Muscle layer of colon (tissue), 2 donors: ENCODE results near the gene POU6F2.

Experiments used
- H3K27ac ChIP-seq: one replicate; pipeline ENCODE4 v1.7.0; 2013; ENCODE audit warnings: low read depth, mild to moderate bottlenecking, low read length, moderate library complexity
- H3K27me3 ChIP-seq, 2 donors: one replicate each; pipeline ENCODE4 v1.7.0; 2013; ENCODE audit warnings: low read length in 2 of 2, mild to moderate bottlenecking in 2 of 2; ENCODE audit not compliant: insufficient read depth in 2 of 2, control insufficient read depth in 1 of 2
- H3K36me3 ChIP-seq: one replicate; pipeline ENCODE4 v1.7.0; 2013; ENCODE audit warnings: mild to moderate bottlenecking, low read length; ENCODE audit not compliant: insufficient read depth
- H3K4me1 ChIP-seq: one replicate; pipeline ENCODE4 v1.7.0; 2013; ENCODE audit warnings: mild to moderate bottlenecking, low read length; ENCODE audit not compliant: insufficient read depth
- H3K4me3 ChIP-seq, 2 donors: one replicate each; pipeline ENCODE4 v1.7.0; 2013; ENCODE audit warnings: low read length in 2 of 2, low read depth in 1 of 2, mild to moderate bottlenecking in 1 of 2, moderate library complexity in 1 of 2
- H3K9ac ChIP-seq: one replicate; pipeline ENCODE4 v1.7.0; 2013; ENCODE audit warnings: low read length
- H3K9me3 ChIP-seq: one replicate; pipeline ENCODE4 v1.7.0; 2013; ENCODE audit warnings: mild to moderate bottlenecking, low read length
- donor health status: abdominal sarcoma.
- donor health status: Adenocarcinoma of cecum.

The POU6F2 gene

DNA sequence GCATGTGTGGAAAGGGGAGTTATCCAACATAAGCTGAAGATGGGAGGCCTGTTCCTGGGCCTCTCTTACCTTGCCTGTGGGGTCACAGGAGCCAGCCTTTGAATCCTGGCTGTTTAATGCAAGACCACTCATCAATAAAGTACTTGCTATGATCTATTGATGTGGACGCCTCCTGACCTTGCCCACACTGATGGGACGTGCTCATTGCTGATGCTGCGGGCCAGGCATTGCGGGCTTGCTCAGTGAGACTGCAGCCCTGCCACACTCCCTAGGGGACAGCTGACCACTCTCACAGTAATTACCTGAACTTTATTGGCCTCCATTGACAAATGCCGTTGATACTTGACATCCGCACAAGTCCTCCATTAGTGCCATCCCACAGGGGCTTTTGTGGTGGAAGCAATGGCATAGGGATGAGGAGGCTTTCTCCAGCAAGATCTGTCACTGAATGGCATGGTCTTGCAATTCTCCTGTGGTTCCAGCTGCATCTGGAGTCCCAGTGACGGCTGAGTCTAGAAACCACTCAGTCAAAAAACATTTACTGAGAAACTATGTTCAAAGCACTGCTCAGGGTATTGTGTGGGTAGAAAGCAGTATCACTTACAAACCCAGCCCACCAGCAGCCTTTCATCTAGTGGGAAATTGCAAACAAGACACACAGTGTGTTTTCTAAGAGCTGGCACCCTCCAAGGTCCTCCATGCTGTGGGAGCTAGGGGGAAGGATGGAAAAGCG is 453.4 kb downstream of the POU6F2 start:
- Histone ChIP-seq H3K4me1 (no peaks in the 10 kb centered on the region), H3K9me3 (no peaks in the 10 kb centered on the region), H3K9ac (no peak overlapping the region), H3K4me3 (no peak overlapping the region), H3K27ac (no peak overlapping the region), H3K36me3 (no peaks in the 10 kb centered on the region), H3K27me3 (no peaks in the 10 kb centered on the region)

DNA sequence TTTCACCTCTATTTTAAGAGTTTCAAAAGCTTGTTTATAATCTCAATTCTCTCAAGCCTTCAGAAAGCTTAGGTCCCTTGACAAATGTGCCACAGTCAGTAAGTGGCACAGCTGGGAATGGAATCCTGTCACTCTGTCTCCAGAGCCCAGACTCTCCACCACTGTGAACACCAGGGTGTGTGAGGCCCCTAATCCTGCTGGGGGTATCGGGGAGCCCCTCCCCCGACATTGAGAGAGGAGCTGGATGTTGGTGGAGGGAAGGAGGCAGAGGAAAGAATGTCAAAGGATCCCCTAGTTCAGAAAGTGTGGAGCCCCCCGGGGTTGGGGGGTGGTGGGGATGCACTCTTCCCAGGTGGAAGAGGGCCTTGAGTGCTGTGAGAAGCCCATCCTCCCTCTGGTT is 454.7 kb downstream of the POU6F2 start:
- Histone ChIP-seq H3K27ac (no peak overlapping the region), H3K4me1 (no peaks in the 10 kb centered on the region), H3K9ac (no peak overlapping the region)

GRCh38 chr7:39432807-39433416 is 455.2 kb downstream of the POU6F2 start:
- H3K9me3 ChIP-seq = no peaks in the 10 kb centered on the region
- no peak overlapping the region for H3K27ac ChIP-seq
- H3K36me3 ChIP-seq = no peaks in the 10 kb centered on the region
- H3K4me1 ChIP-seq = no peaks in the 10 kb centered on the region
- no peak overlapping the region for H3K4me3 ChIP-seq
- no peaks in the 10 kb centered on the region for H3K27me3 ChIP-seq
- no peak overlapping the region for H3K9ac ChIP-seq

More for the DNA sequence above, 454.7 kb downstream of the POU6F2 start:
- Histone ChIP-seq H3K9me3 (no peaks in the 10 kb centered on the region), H3K4me3 (no peak overlapping the region), H3K27me3 (no peaks in the 10 kb centered on the region), H3K36me3 (no peaks in the 10 kb centered on the region)

- no peaks in the 10 kb centered on the region for H3K4me1 ChIP-seq
- H3K9ac ChIP-seq = no peak overlapping the region
- H3K27ac ChIP-seq = no peak overlapping the region
- H3K36me3 ChIP-seq = no peaks in the 10 kb centered on the region
- no peaks in the 10 kb centered on the region for H3K27me3 ChIP-seq
- H3K4me3 ChIP-seq = no peak overlapping the region
- no peaks in the 10 kb centered on the region for H3K9me3 ChIP-seq
These were observed 455.8 kb downstream of the POU6F2 start for GRCh38 chr7:39433550-39433949.

- H3K27ac ChIP-seq = no peak overlapping the region
- no peak overlapping the region for H3K9ac ChIP-seq
- no peaks in the 10 kb centered on the region for H3K36me3 ChIP-seq
- no peaks in the 10 kb centered on the region for H3K4me1 ChIP-seq
- H3K9me3 ChIP-seq = no peaks in the 10 kb centered on the region
- no peak overlapping the region for H3K4me3 ChIP-seq
- H3K27me3 ChIP-seq = no peaks in the 10 kb centered on the region
These were observed 456.3 kb downstream of the POU6F2 start for GRCh38 chr7:39434012-39434411.

DNA sequence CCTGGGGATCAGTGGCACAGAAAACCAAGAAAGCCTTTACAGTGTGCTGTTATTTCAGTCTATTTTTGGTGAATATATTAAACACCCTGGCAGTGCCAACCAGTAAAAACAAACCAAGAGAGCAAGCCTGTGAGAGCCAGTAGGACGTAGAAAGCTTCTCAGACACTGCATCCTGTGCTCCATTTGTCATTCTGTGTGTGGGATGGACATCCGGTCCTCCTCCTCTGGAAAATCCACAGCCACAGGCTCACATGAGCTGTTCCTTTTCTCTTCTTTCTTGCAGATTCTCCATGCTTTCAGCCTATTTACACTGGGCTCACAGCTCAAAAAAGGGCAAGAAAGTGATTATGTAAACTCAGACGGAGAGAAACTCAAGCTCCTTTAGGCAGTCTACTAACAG is 468.8 kb downstream of the POU6F2 start:
- H3K27me3 ChIP-seq = no peaks in the 10 kb centered on the region
- no peak overlapping the region for H3K9ac ChIP-seq
- no peaks in the 10 kb centered on the region for H3K9me3 ChIP-seq
- no peak overlapping the region for H3K4me3 ChIP-seq
- H3K36me3 ChIP-seq = no peaks in the 10 kb centered on the region
- H3K4me1 ChIP-seq = no peaks in the 10 kb centered on the region
- H3K27ac ChIP-seq = no peak overlapping the region

- H3K4me1 ChIP-seq = no peaks in the 10 kb centered on the region
- no peaks in the 10 kb centered on the region for H3K36me3 ChIP-seq
- H3K27me3 ChIP-seq = no peaks in the 10 kb centered on the region
- H3K4me3 ChIP-seq = no peak overlapping the region
- H3K9ac ChIP-seq = no peak overlapping the region
- H3K27ac ChIP-seq = no peak overlapping the region
- no peaks in the 10 kb centered on the region for H3K9me3 ChIP-seq
These were observed 474.2 kb downstream of the POU6F2 start for GRCh38 chr7:39451901-39452300.

- H3K27me3 ChIP-seq = no peaks in the 10 kb centered on the region
- H3K9me3 ChIP-seq = no peaks in the 10 kb centered on the region
- no peaks in the 10 kb centered on the region for H3K36me3 ChIP-seq
- no peak overlapping the region for H3K4me3 ChIP-seq
- H3K27ac ChIP-seq = no peak overlapping the region
- no peaks in the 10 kb centered on the region for H3K4me1 ChIP-seq
- H3K9ac ChIP-seq = no peak overlapping the region
These were observed 476.1 kb downstream of the POU6F2 start for GRCh38 chr7:39453743-39454355.

GRCh38 chr7:39458061-39458745 is 480.5 kb downstream of the POU6F2 start:
- Histone ChIP-seq H3K9me3 (no peaks in the 10 kb centered on the region), H3K4me3 (peak overlapping the region in 1 of 2 donors; percentile 13)

GRCh38 chr7:39459636-39460035 is 481.9 kb downstream of the POU6F2 start:
- no peak overlapping the region for H3K27ac ChIP-seq
- no peak overlapping the region for H3K9ac ChIP-seq
- H3K27me3 ChIP-seq = no peaks in the 10 kb centered on the region
- no peaks in the 10 kb centered on the region for H3K36me3 ChIP-seq
- no peaks in the 10 kb centered on the region for H3K9me3 ChIP-seq
- H3K4me1 ChIP-seq = no peaks in the 10 kb centered on the region
- no peak overlapping the region for H3K4me3 ChIP-seq

More at GRCh38 chr7:39458061-39458745, 480.5 kb downstream of the POU6F2 start:
- H3K9ac ChIP-seq = no peak overlapping the region
- H3K4me1 ChIP-seq = no peaks in the 10 kb centered on the region
- H3K36me3 ChIP-seq = no peaks in the 10 kb centered on the region
- H3K27me3 ChIP-seq = no peaks in the 10 kb centered on the region
- no peak overlapping the region for H3K27ac ChIP-seq

DNA sequence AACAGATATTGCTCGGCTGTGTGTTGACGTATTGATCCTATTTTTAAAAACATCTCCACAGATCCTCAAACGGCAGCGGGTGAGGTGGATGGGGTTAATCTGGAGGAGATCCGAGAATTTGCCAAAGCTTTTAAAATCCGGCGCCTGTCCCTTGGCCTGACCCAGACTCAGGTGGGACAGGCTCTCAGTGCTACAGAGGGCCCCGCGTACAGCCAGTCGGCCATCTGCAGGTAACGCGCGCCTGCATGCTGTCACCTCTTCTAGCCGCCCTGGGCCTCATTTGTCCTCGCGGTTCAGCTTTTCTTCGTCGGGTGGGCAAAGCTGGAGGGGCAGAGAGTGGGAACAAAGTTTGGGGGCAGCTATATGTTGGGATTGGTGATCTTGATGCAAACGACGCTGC is 482.8 kb downstream of the POU6F2 start:
- Histone ChIP-seq H3K36me3 (no peaks in the 10 kb centered on the region), H3K4me1 (no peaks in the 10 kb centered on the region), H3K4me3 (no peak overlapping the region)

More for the DNA sequence above, 482.8 kb downstream of the POU6F2 start:
- no peaks in the 10 kb centered on the region for H3K9me3 ChIP-seq
- no peak overlapping the region for H3K9ac ChIP-seq
- H3K27ac ChIP-seq = no peak overlapping the region
- no peaks in the 10 kb centered on the region for H3K27me3 ChIP-seq
